NCI-H460 (cell line): ENCODE data around the gene EVI5L. TPM values are rescaled to one million over a fixed set of nuclear protein-coding genes. Genes with fewer than 3 reads are reported as not detected.
"Not testable (repeated sequence)": the region's sequence is repeated elsewhere in the genome, so short reads cannot be mapped to it uniquely, and the experiment has no call there.

Experiments
- DNase-seq: peaks from one replicate; pipeline ENCODE4 v3.0.0-alpha.2; 2016; ENCODE audit warnings: low read depth; ENCODE audit errors: extremely low read depth
- total RNA-seq: library from RNA; depleted of rRNA; stranded (reverse); fragments of >200 nt; shearing (Covaris generic); gene quantifications from 2 replicates; pipeline ENCODE4 v1.2.3, GENCODE V29; 2014

The EVI5L gene
- total RNA-seq, 1 experiment from 2014 or later, result 11.2 TPM

- DNase-seq, result not testable (repeated sequence)
Measured at GRCh38 chr19:7893362-7894101, 63.5 kb downstream of the EVI5L start.

GRCh38 chr19:7894612-7895309 lies 64.7 kb downstream of the EVI5L start:
- DNase-seq, result no peak

- DNase-seq, result no peak
Measured at GRCh38 chr19:7895565-7895964, 65.5 kb downstream of the EVI5L start.

- DNase-seq, result no peak
Measured at GRCh38 chr19:7897292-7897691, 67.3 kb downstream of the EVI5L start.

- no peak for DNase-seq
Measured at GRCh38 chr19:7898967-7899366, 68.9 kb downstream of the EVI5L start.

- no peak for DNase-seq
Measured at GRCh38 chr19:7899751-7900378, 69.8 kb downstream of the EVI5L start.

- DNase-seq, result no peak
Measured at GRCh38 chr19:7900401-7900870, 70.4 kb downstream of the EVI5L start.

GRCh38 chr19:7900931-7901330 lies 70.9 kb downstream of the EVI5L start:
- no peak for DNase-seq

GRCh38 chr19:7901337-7901736 lies 71.3 kb downstream of the EVI5L start:
- DNase-seq, result no peak

- no peak for DNase-seq
Measured at GRCh38 chr19:7902796-7903243, 72.8 kb downstream of the EVI5L start.

GRCh38 chr19:7903244-7904073 lies 73.4 kb downstream of the EVI5L start, which contains the start of gene MAP2K7:
Gene MAP2K7 (plus strand): TSS chr19:7903877. CDS start chr19:7903945, 68 bp downstream.
- peak; percentile 97 for DNase-seq

GRCh38 chr19:7904074-7905020 lies 74.3 kb downstream of the EVI5L start:
- DNase-seq, result no peak

- DNase-seq, result no peak
Measured at GRCh38 chr19:7905268-7905667, 75.2 kb downstream of the EVI5L start.

- DNase-seq, result no peak
Measured at GRCh38 chr19:7905859-7906258, 75.8 kb downstream of the EVI5L start.

- DNase-seq, result no peak
Measured at GRCh38 chr19:7907122-7907521, 77.1 kb downstream of the EVI5L start.

GRCh38 chr19:7907544-7907943 lies 77.5 kb downstream of the EVI5L start:
- no peak for DNase-seq

GRCh38 chr19:7908078-7908699 lies 78.2 kb downstream of the EVI5L start:
- DNase-seq, result no peak

GRCh38 chr19:7908742-7909461 lies 78.9 kb downstream of the EVI5L start:
- DNase-seq, result no peak
